Measurements from ENCODE around the gene PITX3.

GRCh38 chr10:102185272-102185671, 56.0 kb downstream of the PITX3 start:
- TF ChIP-seq POLR2AphosphoS5 (IDR thresholded peaks at IDR 0.05; ENCODE audit: low read depth, low read length), result no peak
- TF ChIP-seq POLR2A (IDR thresholded peaks at IDR 0.05; ENCODE audit: low read depth, low read length), result no peak
- no peak for TF ChIP-seq TAF1 (IDR thresholded peaks at IDR 0.05; ENCODE audit: low read depth, low read length)

Data from GM12891 (cell line).